HepG2 (cell line): ENCODE data around the gene AAR2. TPM values are rescaled to one million over a fixed set of nuclear protein-coding genes. Genes with fewer than 3 reads are reported as not detected.

Source experiments
- BCL3 ChIP-seq: sonication (generic); formaldehyde crosslinking; IDR thresholded peaks from 2 replicates; pipeline ENCODE4 v1.5.1; 2020; ENCODE audit warnings: mild to moderate bottlenecking, missing genetic modification reagents, moderate library complexity
- CHD2 ChIP-seq: IDR thresholded peaks from 2 replicates; pipeline ENCODE4 v1.6.1; 2011; ENCODE audit warnings: low read depth, low read length, improper control_type of control experiment
- ETV5 ChIP-seq: IDR thresholded peaks from 2 replicates; pipeline ENCODE4 v1.6.1; 2018; ENCODE audit warnings: missing biosample characterization, missing genetic modification reagents, inconsistent platforms, borderline replicate concordance
- GATA4 ChIP-seq: sonication (generic); IDR thresholded peaks from 2 replicates; pipeline ENCODE4 v1.6.1; 2016; ENCODE audit warnings: antibody characterized with exemption, low read depth, borderline replicate concordance
- HHEX ChIP-seq: IDR thresholded peaks from 2 replicates; pipeline ENCODE4 v1.6.1; 2016; ENCODE audit warnings: control low read depth
- IRF9 ChIP-seq: sonication (generic); formaldehyde crosslinking; IDR thresholded peaks from 2 replicates; pipeline ENCODE4 v1.8.0; 2022; ENCODE audit warnings: missing genetic modification reagents, mild to moderate bottlenecking, borderline replicate concordance
- IRX3 ChIP-seq: sonication (generic); formaldehyde crosslinking; IDR thresholded peaks from 2 replicates; pipeline ENCODE4 v1.8.1; 2023; ENCODE audit warnings: mild to moderate bottlenecking, low read depth, missing genetic modification reagents, borderline replicate concordance
- JUN ChIP-seq: sonication (generic); formaldehyde crosslinking; IDR thresholded peaks from 2 replicates; pipeline ENCODE4 v1.4.0; 2020; ENCODE audit warnings: mild to moderate bottlenecking, missing genetic modification reagents
- KDM1A ChIP-seq: IDR thresholded peaks from 2 replicates; pipeline ENCODE4 v1.6.1; 2016; ENCODE audit warnings: missing compliant biosample characterization
- MTF2 ChIP-seq: sonication (generic); formaldehyde crosslinking; IDR thresholded peaks from 2 replicates; pipeline ENCODE4 v1.5.0; 2020; ENCODE audit warnings: missing genetic modification reagents, borderline replicate concordance
- NFAT5 ChIP-seq: sonication (generic); formaldehyde crosslinking; IDR thresholded peaks from 2 replicates; pipeline ENCODE4 v1.4.0; 2020; ENCODE audit warnings: missing genetic modification reagents
- RFX1 ChIP-seq: fragments of 450-650 bp; IDR thresholded peaks from 2 replicates; pipeline ENCODE4 v1.6.1; 2017
- SMAD3 ChIP-seq: sonication (generic); formaldehyde crosslinking; IDR thresholded peaks from 2 replicates; pipeline ENCODE4 v1.4.0; 2020; ENCODE audit warnings: missing genetic modification reagents
- TOPORS ChIP-seq: sonication (generic); formaldehyde crosslinking; IDR thresholded peaks from 2 replicates; pipeline ENCODE4 v1.8.0; 2023; ENCODE audit warnings: mild to moderate bottlenecking, missing genetic modification reagents
- ZFP36L1 ChIP-seq: sonication (generic); formaldehyde crosslinking; IDR thresholded peaks from 2 replicates; pipeline ENCODE4 v1.8.0; 2022; ENCODE audit warnings: mild to moderate bottlenecking, missing genetic modification reagents, moderate library complexity
- ZNF556 ChIP-seq: sonication (generic); formaldehyde crosslinking; IDR thresholded peaks from 2 replicates; pipeline ENCODE4 v1.4.0; 2020; ENCODE audit warnings: mild to moderate bottlenecking, missing genetic modification reagents, borderline replicate concordance
- ZNF790 ChIP-seq: sonication (generic); formaldehyde crosslinking; IDR thresholded peaks from 2 replicates; pipeline ENCODE4 v1.8.0; 2022; ENCODE audit warnings: missing genetic modification reagents, mild to moderate bottlenecking, borderline replicate concordance
- ZNF850 ChIP-seq: sonication (generic); formaldehyde crosslinking; conservative IDR thresholded peaks from 2 replicates; pipeline ENCODE4 v1.9.0; 2021; ENCODE audit warnings: mild to moderate bottlenecking, missing genetic modification reagents
- polyA plus RNA-seq, 8 experiments: library from polyadenylated mRNA; depleted of rRNA in 3 of 8; stranded (reverse) in 7 of 8; unstranded in 1 of 8; fragments of >200 nt; fragmentation: Illumina TruSeq in 4 of 8; extraction: Trizol in 4 of 8; gene quantifications; 2 replicates each; pipeline versions ENCODE4 v1.2.1 to v1.2.3, GENCODE V29; 2011 to 2016; ENCODE audit warnings: low read depth in 4 of 8, missing spikeins in 1 of 8, mixed read lengths in 1 of 8; ENCODE audit not compliant: insufficient read depth in 1 of 8
- total RNA-seq, 5 experiments: library from RNA; depleted of rRNA; stranded (reverse); fragments of >200 nt; fragmentation: Illumina TruSeq; extraction: Trizol; gene quantifications; 2 replicates each; pipeline ENCODE4 v1.2.3, GENCODE V29; 2016; ENCODE audit warnings: low read depth in 1 of 5
- TF ChIP-seq, protein P1 (sequence below): sonication (generic); formaldehyde crosslinking; IDR thresholded peaks from 2 replicates; pipeline ENCODE4 v1.5.0; 2020; ENCODE audit warnings: mild to moderate bottlenecking, missing genetic modification reagents, borderline replicate concordance
- TF ChIP-seq, protein P2 (sequence below): sonication (generic); formaldehyde crosslinking; IDR thresholded peaks from 2 replicates; pipeline ENCODE4 v1.9.0; 2022; ENCODE audit warnings: low read depth, missing genetic modification reagents

The AAR2 gene
- total and polyA plus RNA-seq, 2 of the 13 experiments (the other 11 are each of a cell fraction or from before 2014, with no cell fraction given), result 45.2 to 46.2 TPM

DNA sequence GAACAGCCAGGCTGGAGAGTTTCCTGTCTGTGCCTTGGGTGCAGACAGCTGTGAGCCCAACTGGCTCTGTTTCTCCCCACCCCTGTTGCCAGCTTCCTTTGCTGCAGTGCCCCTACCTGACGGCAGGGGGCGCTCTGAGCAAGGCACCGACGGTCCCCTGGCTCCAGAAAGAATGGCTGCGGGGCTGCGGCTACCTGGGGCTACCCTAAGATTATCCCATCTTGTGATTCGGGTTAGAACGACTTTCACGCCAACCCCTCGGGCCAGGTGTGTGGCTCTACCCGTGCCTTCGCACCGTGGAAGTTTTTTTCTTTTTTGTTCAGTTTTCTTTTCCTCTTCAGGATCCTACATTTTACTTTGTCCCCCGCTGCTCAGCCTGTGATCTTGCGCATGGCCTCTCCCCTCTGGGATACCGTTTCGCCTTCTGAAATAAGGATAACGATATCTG, 33.4 kb upstream of the AAR2 start (continued):
- TF ChIP-seq IRF9 (CRISPR knock-in tag) (no peak), GATA4 (no peak), BCL3 (CRISPR knock-in tag) (no peak), SMAD3 (CRISPR knock-in tag) (no peak), ETV5 (no peak), HHEX (CRISPR knock-in tag) (no peak), CHD2 (no peak), IRX3 (no peak), NFAT5 (CRISPR knock-in tag) (0 out of 2 replicates have a peak, but pooled peaks have one; percentile 25), JUN (no peak), ZNF790 (CRISPR knock-in tag) (no peak), MTF2 (CRISPR knock-in tag) (no peak), ZFP36L1 (CRISPR knock-in tag) (no peak), ZNF850 (no peak), KDM1A (CRISPR knock-in tag) (no peak), TOPORS (CRISPR knock-in tag) (no peak), ZNF556 (CRISPR knock-in tag) (0 out of 2 replicates have a peak, but pooled peaks have one; percentile 47), RFX1 (no peak)
- TF ChIP-seq, protein P1, sequence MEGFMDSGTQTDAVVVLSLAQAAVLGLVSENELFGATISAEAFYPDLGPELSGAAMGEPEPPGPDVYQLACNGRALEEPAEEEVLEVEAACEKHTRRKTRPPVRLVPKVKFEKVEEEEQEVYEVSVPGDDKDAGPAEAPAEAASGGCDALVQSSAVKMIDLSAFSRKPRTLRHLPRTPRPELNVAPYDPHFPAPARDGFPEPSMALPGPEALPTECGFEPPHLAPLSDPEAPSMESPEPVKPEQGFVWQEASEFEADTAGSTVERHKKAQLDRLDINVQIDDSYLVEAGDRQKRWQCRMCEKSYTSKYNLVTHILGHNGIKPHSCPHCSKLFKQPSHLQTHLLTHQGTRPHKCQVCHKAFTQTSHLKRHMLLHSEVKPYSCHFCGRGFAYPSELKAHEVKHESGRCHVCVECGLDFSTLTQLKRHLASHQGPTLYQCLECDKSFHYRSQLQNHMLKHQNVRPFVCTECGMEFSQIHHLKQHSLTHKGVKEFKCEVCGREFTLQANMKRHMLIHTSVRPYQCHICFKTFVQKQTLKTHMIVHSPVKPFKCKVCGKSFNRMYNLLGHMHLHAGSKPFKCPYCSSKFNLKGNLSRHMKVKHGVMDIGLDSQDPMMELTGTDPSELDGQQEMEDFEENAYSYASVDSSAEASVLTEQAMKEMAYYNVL (CRISPR knock-in tag), result no peak
- TF ChIP-seq, protein P2, sequence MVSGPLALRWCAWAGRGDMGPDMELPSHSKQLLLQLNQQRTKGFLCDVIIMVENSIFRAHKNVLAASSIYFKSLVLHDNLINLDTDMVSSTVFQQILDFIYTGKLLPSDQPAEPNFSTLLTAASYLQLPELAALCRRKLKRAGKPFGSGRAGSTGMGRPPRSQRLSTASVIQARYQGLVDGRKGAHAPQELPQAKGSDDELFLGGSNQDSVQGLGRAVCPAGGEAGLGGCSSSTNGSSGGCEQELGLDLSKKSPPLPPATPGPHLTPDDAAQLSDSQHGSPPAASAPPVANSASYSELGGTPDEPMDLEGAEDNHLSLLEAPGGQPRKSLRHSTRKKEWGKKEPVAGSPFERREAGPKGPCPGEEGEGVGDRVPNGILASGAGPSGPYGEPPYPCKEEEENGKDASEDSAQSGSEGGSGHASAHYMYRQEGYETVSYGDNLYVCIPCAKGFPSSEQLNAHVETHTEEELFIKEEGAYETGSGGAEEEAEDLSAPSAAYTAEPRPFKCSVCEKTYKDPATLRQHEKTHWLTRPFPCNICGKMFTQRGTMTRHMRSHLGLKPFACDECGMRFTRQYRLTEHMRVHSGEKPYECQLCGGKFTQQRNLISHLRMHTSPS (CRISPR knock-in tag), result no peak
